SKM-1 treated with dmso at 0.1 percent for 144 hours (cell line): ENCODE results near the gene CPA5.

Experiments used
- DNase-seq: peaks from one replicate; lab custom pipeline; 2025; ENCODE audit not compliant: unreplicated experiment; lab: John Stamatoyannopoulos, UW

CPA5 gene

GRCh38 chr7:130329681-130330080, 14.9 kb upstream of the CPA5 start:
- DNase-seq: no peak

- DNase-seq: no peak
Observed at GRCh38 chr7:130332259-130333053, 12.2 kb upstream of the CPA5 start.

- no peak for DNase-seq
Observed at GRCh38 chr7:130333832-130334231, 10.8 kb upstream of the CPA5 start.

GRCh38 chr7:130334274-130334673, 10.3 kb upstream of the CPA5 start:
- DNase-seq: no peak

- no peak for DNase-seq
Observed at GRCh38 chr7:130337410-130337971, 7.1 kb upstream of the CPA5 start.

GRCh38 chr7:130338233-130338632, 6.4 kb upstream of the CPA5 start:
- DNase-seq: no peak

GRCh38 chr7:130341882-130342281, 2.7 kb upstream of the CPA5 start:
- no peak for DNase-seq

GRCh38 chr7:130342701-130343380, 1.8 kb upstream of the CPA5 start:
- DNase-seq: no peak

- no peak for DNase-seq
Observed at GRCh38 chr7:130345136-130345535, 520 bp downstream of the CPA5 start.

GRCh38 chr7:130345725-130346124, 1.1 kb downstream of the CPA5 start:
- no peak for DNase-seq

GRCh38 chr7:130346177-130346905, 1.7 kb downstream of the CPA5 start:
- DNase-seq: no peak

GRCh38 chr7:130346941-130347340, 2.3 kb downstream of the CPA5 start:
- no peak for DNase-seq

GRCh38 chr7:130349911-130350782, 5.5 kb downstream of the CPA5 start:
- no peak for DNase-seq

- DNase-seq: no peak
Observed at GRCh38 chr7:130350945-130351790, 6.6 kb downstream of the CPA5 start.

GRCh38 chr7:130351791-130352090, 7.1 kb downstream of the CPA5 start:
- DNase-seq: no peak

GRCh38 chr7:130352194-130353074, 7.8 kb downstream of the CPA5 start:
- no peak for DNase-seq

- DNase-seq: no peak
Observed at GRCh38 chr7:130353196-130353595, 8.6 kb downstream of the CPA5 start.

- DNase-seq: no peak
Observed at GRCh38 chr7:130356121-130356875, 11.7 kb downstream of the CPA5 start.
